AG20443 (cell line): ENCODE measurements around the gene ZBTB49.
"Not testable (repeated sequence)": the region's sequence is repeated elsewhere in the genome, so short reads cannot be mapped to it uniquely, and the experiment has no call there.

Experiments used
- DNase-seq: peaks from one replicate; pipeline ENCODE4 v3.0.0; 2012; ENCODE audit warnings: low spot score, mixed read lengths

ZBTB49 gene

GRCh38 chr4:4289941-4290850, at the start of gene ZBTB49, which contains the start of gene LYAR:
TSS of gene ZBTB49 (plus strand) at chr4:4290251. CDS start at chr4:4299946, 9,695 bp downstream.
TSS of gene LYAR (minus strand) at chr4:4290154. CDS start at chr4:4283742, 6,412 bp downstream.
- DNase-seq: peak; percentile 99

- no peak for DNase-seq
These were observed 44.9 kb upstream of the ZBTB49 start for GRCh38 chr4:4245172-4245571.

- DNase-seq: no peak
These were observed 42.4 kb upstream of the ZBTB49 start for GRCh38 chr4:4247696-4248028.

- peak; percentile 98 for DNase-seq
These were observed 41.8 kb upstream of the ZBTB49 start, which contains the start of gene TMEM128 for GRCh38 chr4:4248029-4248884. TSS of gene TMEM128 (minus strand) at chr4:4248223. CDS start at chr4:4248202, 21 bp downstream.

GRCh38 chr4:4248885-4249203, 41.2 kb upstream of the ZBTB49 start:
- no peak for DNase-seq

- not testable (repeated sequence) for DNase-seq
These were observed 40.7 kb upstream of the ZBTB49 start for GRCh38 chr4:4249342-4249741.

GRCh38 chr4:4249866-4250265, 40.2 kb upstream of the ZBTB49 start:
- no peak for DNase-seq

GRCh38 chr4:4254199-4254598, 35.9 kb upstream of the ZBTB49 start:
- no peak for DNase-seq

- no peak for DNase-seq
These were observed 35.4 kb upstream of the ZBTB49 start for GRCh38 chr4:4254666-4255065.

- DNase-seq: no peak
These were observed 33.3 kb upstream of the ZBTB49 start for GRCh38 chr4:4256799-4257198.

- not testable (repeated sequence) for DNase-seq
These were observed 32.3 kb upstream of the ZBTB49 start for GRCh38 chr4:4257705-4258104.

GRCh38 chr4:4259484-4260100, 30.5 kb upstream of the ZBTB49 start:
- DNase-seq: no peak

- peak; percentile 71 for DNase-seq
These were observed 29.8 kb upstream of the ZBTB49 start for GRCh38 chr4:4260185-4260751.

- DNase-seq: no peak
These were observed 22.1 kb upstream of the ZBTB49 start for GRCh38 chr4:4267981-4268380.

GRCh38 chr4:4268776-4269175, 21.3 kb upstream of the ZBTB49 start:
- no peak for DNase-seq

GRCh38 chr4:4269331-4269731, 20.7 kb upstream of the ZBTB49 start:
- DNase-seq: no peak

GRCh38 chr4:4269856-4270255, 20.2 kb upstream of the ZBTB49 start:
- no peak for DNase-seq

- no peak for DNase-seq
These were observed 19.5 kb upstream of the ZBTB49 start for GRCh38 chr4:4270529-4270928.

GRCh38 chr4:4271912-4272311, 18.1 kb upstream of the ZBTB49 start:
- no peak for DNase-seq

- no peak for DNase-seq
These were observed 15.8 kb upstream of the ZBTB49 start for GRCh38 chr4:4274226-4274625.

- DNase-seq: no peak
These were observed 12.5 kb upstream of the ZBTB49 start for GRCh38 chr4:4277531-4277930.

GRCh38 chr4:4281787-4282186, 8.3 kb upstream of the ZBTB49 start:
- DNase-seq: no peak
